DOHH2 (cell line): ENCODE results near the gene GIMAP4.

Experiments
- CTCF ChIP-seq: fragments of 200-600 bp; sonication (generic); IDR thresholded peaks from one replicate; pipeline ENCODE4 v1.5.1; 2014; ENCODE audit warnings: antibody characterized with exemption, mild to moderate bottlenecking, low read depth, low read length; ENCODE audit not compliant: poor library complexity, severe bottlenecking
- EZH2phosphoT487 ChIP-seq: fragments of 200-600 bp; sonication (generic); IDR thresholded peaks from 2 replicates; pipeline ENCODE4 v1.6.1; 2017; ENCODE audit warnings: borderline replicate concordance, mild to moderate bottlenecking, antibody characterized with exemption, low read length, moderate library complexity, mixed read lengths

- TF ChIP-seq CTCF (no peak), EZH2phosphoT487 (no peak)
These were observed 14.0 kb upstream of the GIMAP4 start for GRCh38 chr7:150553163-150553562.
